A673 (cell line): ENCODE measurements around the gene SLC45A1. TPM values are rescaled to one million over a fixed set of nuclear protein-coding genes. Genes with fewer than 3 reads are reported as not detected.

Experiments used
- BruUV-seq: library from RNA; stranded (reverse); fragments of 400-500 nt; replicated peaks from 2 replicates; lab custom pipeline; 2021; lab: Mats Ljungman, UMichigan
- CTCF ChIA-PET: fragments of 300-600 bp; sonication (Branson Sonifier 250); formaldehyde crosslinking; loops from one replicate; lab custom pipeline; 2022; ENCODE audit warnings: antibody characterized with exemption; lab: Charles Lee
- POLR2A ChIA-PET: fragments of 300-600 bp; sonication (Branson Sonifier 250); formaldehyde crosslinking; loops from one replicate; lab custom pipeline; 2022; ENCODE audit warnings: antibody characterized with exemption; ENCODE audit not compliant: low non-redundant PET; lab: Charles Lee
- DNase-seq: peaks from one replicate; pipeline ENCODE4 v3.0.0-alpha.2; 2015; ENCODE audit warnings: low spot score
- H3K27ac ChIP-seq: fragments of 200-600 bp; sonication (generic); 2 replicates; pipeline ENCODE4 v1.5.1; 2016; ENCODE audit warnings: mixed run types, low read depth, mild to moderate bottlenecking, mixed read lengths, antibody characterized with exemption, low read length; ENCODE audit not compliant: poor library complexity, severe bottlenecking
- H3K27me3 ChIP-seq: fragments of 200-600 bp; sonication (generic); replicated peaks from 2 replicates; pipeline ENCODE4 v1.6.1; 2017; ENCODE audit warnings: mixed run types, low read depth, mild to moderate bottlenecking, mixed read lengths, antibody characterized with exemption, low read length; ENCODE audit not compliant: insufficient read depth, poor library complexity
- H3K36me3 ChIP-seq: fragments of 200-600 bp; sonication (generic); 2 replicates; pipeline ENCODE4 v1.6.1; 2016; ENCODE audit warnings: mixed run types, mild to moderate bottlenecking, mixed read lengths, antibody characterized with exemption, low read length; ENCODE audit not compliant: insufficient read depth, poor library complexity, severe bottlenecking
- H3K4me1 ChIP-seq: fragments of 200-600 bp; sonication (generic); 2 replicates; pipeline ENCODE4 v1.6.1; 2017; ENCODE audit warnings: mixed run types, mild to moderate bottlenecking, mixed read lengths, antibody characterized with exemption, low read length; ENCODE audit not compliant: insufficient read depth, poor library complexity, severe bottlenecking
- H3K4me3 ChIP-seq: fragments of 200-600 bp; sonication (generic); 2 replicates; pipeline ENCODE4 v1.5.1; 2016; ENCODE audit warnings: low read depth, mixed run types, mild to moderate bottlenecking, mixed read lengths, low read length; ENCODE audit not compliant: poor library complexity, severe bottlenecking
- H3K9me3 ChIP-seq: fragments of 200-600 bp; sonication (generic); 2 replicates; pipeline ENCODE4 v1.6.1; 2016; ENCODE audit warnings: mixed run types, low read depth, mild to moderate bottlenecking, mixed read lengths, antibody characterized with exemption, low read length; ENCODE audit not compliant: poor library complexity, severe bottlenecking
- EZH2 ChIP-seq: fragments of 200-600 bp; sonication (generic); IDR thresholded peaks from 2 replicates; pipeline ENCODE4 v1.6.1; 2017; ENCODE audit warnings: borderline replicate concordance, low read depth, mild to moderate bottlenecking, mixed read lengths, antibody characterized with exemption, low read length; ENCODE audit not compliant: poor library complexity, severe bottlenecking
- intact Hi-C: fragments of 100-400 bp; cut with micrococcal nuclease; formaldehyde crosslinking; loops from one replicate; pipeline ENCODE4 v1.10.0; 2022; ENCODE audit not compliant: unreplicated experiment
- total RNA-seq: library from RNA; stranded (reverse); gene quantifications from 2 replicates; pipeline ENCODE4 v1.2.3, GENCODE V29; 2021
- TF ChIP-seq, protein P1 (sequence below): fragments of 300-800, 200-600 bp; sonication (generic); conservative IDR thresholded peaks from 2 replicates; pipeline ENCODE4 v1.5.1; 2017; ENCODE audit warnings: low read depth, mild to moderate bottlenecking, antibody characterized with exemption, low read length, moderate library complexity, mixed read lengths

The SLC45A1 gene
- total RNA-seq, 1 experiment from 2014 or later: 0.82 TPM

DNA sequence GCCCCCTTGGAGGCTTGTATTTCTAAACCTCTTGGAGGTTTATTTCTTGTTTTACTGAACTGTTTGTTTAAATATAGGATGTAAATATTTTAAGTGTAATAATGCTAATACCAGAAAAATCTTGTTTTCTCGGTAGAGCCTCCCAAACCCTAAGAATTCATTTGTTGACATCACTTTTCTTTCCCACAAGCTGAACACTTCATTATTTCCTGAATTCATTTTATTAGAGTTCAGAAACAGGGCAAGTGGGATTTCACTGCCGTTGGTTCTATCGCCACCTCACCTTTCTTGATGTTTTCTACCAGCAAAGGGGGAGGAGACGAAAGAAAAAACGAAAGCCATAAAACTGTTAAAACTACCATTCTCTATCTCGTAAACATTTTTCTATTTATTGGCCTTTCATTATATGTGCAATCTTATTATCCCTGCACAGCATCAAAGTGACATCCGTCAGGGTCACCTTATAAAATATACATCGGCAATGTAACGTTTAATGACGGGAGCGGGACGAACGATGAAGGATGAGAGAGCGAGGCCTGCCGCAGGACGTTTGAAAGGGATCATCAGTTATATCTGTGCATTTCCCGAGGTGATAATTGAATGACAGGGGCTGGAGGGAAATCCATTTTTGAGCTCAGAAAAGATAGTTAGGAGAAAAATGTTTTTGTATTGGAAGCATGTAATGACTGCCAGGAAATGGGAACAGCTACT lies 59.5 kb downstream of the SLC45A1 start:
- no peak for DNase-seq
- H3K4me3 ChIP-seq: no peak overlapping the region
- H3K27me3 ChIP-seq: no peaks in the 10 kb centered on the region
- TF ChIP-seq, protein P1, sequence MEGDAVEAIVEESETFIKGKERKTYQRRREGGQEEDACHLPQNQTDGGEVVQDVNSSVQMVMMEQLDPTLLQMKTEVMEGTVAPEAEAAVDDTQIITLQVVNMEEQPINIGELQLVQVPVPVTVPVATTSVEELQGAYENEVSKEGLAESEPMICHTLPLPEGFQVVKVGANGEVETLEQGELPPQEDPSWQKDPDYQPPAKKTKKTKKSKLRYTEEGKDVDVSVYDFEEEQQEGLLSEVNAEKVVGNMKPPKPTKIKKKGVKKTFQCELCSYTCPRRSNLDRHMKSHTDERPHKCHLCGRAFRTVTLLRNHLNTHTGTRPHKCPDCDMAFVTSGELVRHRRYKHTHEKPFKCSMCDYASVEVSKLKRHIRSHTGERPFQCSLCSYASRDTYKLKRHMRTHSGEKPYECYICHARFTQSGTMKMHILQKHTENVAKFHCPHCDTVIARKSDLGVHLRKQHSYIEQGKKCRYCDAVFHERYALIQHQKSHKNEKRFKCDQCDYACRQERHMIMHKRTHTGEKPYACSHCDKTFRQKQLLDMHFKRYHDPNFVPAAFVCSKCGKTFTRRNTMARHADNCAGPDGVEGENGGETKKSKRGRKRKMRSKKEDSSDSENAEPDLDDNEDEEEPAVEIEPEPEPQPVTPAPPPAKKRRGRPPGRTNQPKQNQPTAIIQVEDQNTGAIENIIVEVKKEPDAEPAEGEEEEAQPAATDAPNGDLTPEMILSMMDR: no peak
- no peak for TF ChIP-seq EZH2
- no TSS peak for BruUV-seq
- peak overlapping the region; percentile 63 for H3K27ac ChIP-seq
- peaks cover 6% of the 10 kb centered on the region for H3K36me3 ChIP-seq
- POLR2A ChIA-PET: interaction anchor here (0.7 kb wide), 1 partner anchor 19 kb away, joined by 3 read pairs; no protein-coding TSS in a partner anchor
- intact Hi-C loops: loop anchor here (10.0 kb wide), 1 partner anchor 327 kb away; no protein-coding TSS in a partner anchor
- peaks cover 62% of the 10 kb centered on the region for H3K4me1 ChIP-seq
- H3K9me3 ChIP-seq: no peaks in the 10 kb centered on the region
- CTCF ChIA-PET: no interaction called here

DNA sequence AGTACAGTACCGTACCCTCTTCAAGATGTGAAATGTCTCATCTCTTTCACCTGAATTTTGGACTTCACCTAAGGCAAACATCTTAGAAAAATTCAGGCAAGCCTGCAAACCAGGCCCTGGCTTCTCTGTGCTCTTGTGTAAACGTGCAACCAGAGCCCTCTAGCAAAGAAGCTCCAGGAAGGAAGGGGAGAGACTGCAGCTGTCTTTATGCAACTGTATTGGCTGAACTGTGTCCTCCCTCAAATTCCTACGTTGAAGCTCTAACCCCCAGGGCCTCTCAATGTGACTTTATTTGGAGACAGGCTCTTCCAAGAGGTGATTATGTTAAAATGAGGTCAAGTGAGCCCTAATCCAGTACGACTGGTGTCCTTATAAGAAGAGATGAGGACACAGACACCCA lies 60.3 kb downstream of the SLC45A1 start:
- Histone ChIP-seq H3K4me1 (peaks cover 61% of the 10 kb centered on the region), H3K4me3 (no peak overlapping the region), H3K27ac (peak overlapping the region; percentile 63), H3K36me3 (peaks cover 6% of the 10 kb centered on the region), H3K9me3 (no peaks in the 10 kb centered on the region), H3K27me3 (no peaks in the 10 kb centered on the region)
- TF ChIP-seq, protein P1: no peak
- TF ChIP-seq EZH2: no peak
- no TSS peak for BruUV-seq
- intact Hi-C loops: loop anchor here (10.0 kb wide), 1 partner anchor 327 kb away; no protein-coding TSS in a partner anchor
- ChIA-PET POLR2A (interaction anchor here (0.7 kb wide), 1 partner anchor 19 kb away, joined by 3 read pairs; no protein-coding TSS in a partner anchor), CTCF (no interaction called here)
- no peak for DNase-seq

DNA sequence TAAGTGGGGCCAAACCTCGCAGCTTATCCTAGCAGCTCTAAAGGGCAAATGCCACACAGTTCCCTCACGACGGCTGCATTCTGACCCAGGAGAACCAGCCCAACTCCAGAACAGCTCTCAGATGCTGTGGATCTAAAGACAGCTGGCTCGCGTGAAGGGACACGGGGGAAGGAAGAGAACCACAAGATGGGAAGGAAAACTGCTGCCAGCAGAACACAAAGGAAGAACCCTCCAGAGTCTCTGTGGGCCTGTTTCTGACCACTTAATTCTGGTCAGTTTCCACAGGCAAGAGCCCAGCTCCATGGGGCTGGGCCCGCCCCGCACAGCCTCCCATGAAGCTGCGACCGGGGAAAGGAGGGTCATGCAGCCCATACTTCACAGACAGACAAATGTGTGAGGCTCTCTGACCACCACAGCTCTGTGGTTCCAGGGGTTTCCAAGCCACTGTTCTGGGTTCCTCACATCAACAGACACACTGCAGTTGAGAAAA lies 61.1 kb downstream of the SLC45A1 start:
- CTCF ChIA-PET: no interaction called here
- DNase-seq: no peak
- POLR2A ChIA-PET: no interaction called here
- Histone ChIP-seq H3K27me3 (no peaks in the 10 kb centered on the region), H3K36me3 (peaks cover 6% of the 10 kb centered on the region), H3K4me3 (no peak overlapping the region), H3K9me3 (no peaks in the 10 kb centered on the region), H3K27ac (peak overlapping the region; percentile 63), H3K4me1 (peaks cover 56% of the 10 kb centered on the region)
- BruUV-seq: no TSS peak
- intact Hi-C loops: loop anchor here (10.0 kb wide), 1 partner anchor 326 kb away; no protein-coding TSS in a partner anchor
- TF ChIP-seq, protein P1: no peak
- TF ChIP-seq EZH2: no peak
